CD4-positive, CD25-positive, alpha-beta regulatory T cell (primary cell): Measurements from ENCODE around the gene ACOT7. TPM values are rescaled to one million over a fixed set of nuclear protein-coding genes. Genes with fewer than 3 reads are reported as not detected.

ENCODE experiments used
- ATAC-seq, 2 donors: fragments of 150-1000 bp; cut with Tn5 transposase; one replicate each; pipeline ENCODE4 v1.10.0; 2021; ENCODE audit warnings: low read depth in 2 of 2, moderate number of reproducible peaks in 2 of 2, moderate library complexity in 1 of 2
- DNase-seq, 3 donors: peaks; one replicate each; pipeline versions ENCODE4 v3.0.0 to v3.0.0-alpha.2; 2012 to 2022; ENCODE audit warnings: mixed read lengths in 1 of 3
- H3K27ac ChIP-seq: one replicate; pipeline ENCODE4 v1.7.0; 2013; ENCODE audit warnings: mild to moderate bottlenecking, low read length; ENCODE audit not compliant: insufficient read depth, poor library complexity, severe bottlenecking
- H3K27me3 ChIP-seq: one replicate; pipeline ENCODE4 v1.7.0; 2013; ENCODE audit warnings: low read length; ENCODE audit not compliant: control insufficient read depth, insufficient read depth
- H3K36me3 ChIP-seq: one replicate; pipeline ENCODE4 v1.7.0; 2013; ENCODE audit warnings: mild to moderate bottlenecking, low read length, moderate library complexity; ENCODE audit not compliant: control insufficient read depth, insufficient read depth
- H3K4me1 ChIP-seq: 2 replicates; pipeline ENCODE4 v1.7.0; 2013; ENCODE audit warnings: mild to moderate bottlenecking, low read length; ENCODE audit not compliant: insufficient read depth, control insufficient read depth, poor library complexity, severe bottlenecking
- H3K4me3 ChIP-seq: one replicate; pipeline ENCODE4 v1.7.0; 2013; ENCODE audit warnings: low read depth, mild to moderate bottlenecking, low read length, moderate library complexity
- H3K9me3 ChIP-seq, 2 experiments: 1 replicate in 1 of 2; 2 replicates in 1 of 2; pipeline ENCODE4 v1.7.0; 2013; ENCODE audit warnings: low read length in 2 of 2, mild to moderate bottlenecking in 1 of 2, moderate library complexity in 1 of 2; ENCODE audit not compliant: control insufficient read depth in 2 of 2
- H3K27ac Mint-ChIP-seq, 3 donors: one replicate each; pipeline ENCODE4 v1.8.0; 2020 to 2022; ENCODE audit warnings: mild to moderate bottlenecking in 3 of 3, mixed read lengths in 3 of 3, moderate library complexity in 2 of 3
- H3K27me3 Mint-ChIP-seq: one replicate; pipeline ENCODE4 v1.8.0; 2022; ENCODE audit warnings: mild to moderate bottlenecking, mixed read lengths
- H3K36me3 Mint-ChIP-seq: one replicate; pipeline ENCODE4 v1.8.0; 2020; ENCODE audit warnings: mixed read lengths
- H3K4me1 Mint-ChIP-seq, 4 donors: one replicate each; pipeline ENCODE4 v1.8.0; 2020 to 2022; ENCODE audit warnings: mixed read lengths in 4 of 4, mild to moderate bottlenecking in 1 of 4
- H3K4me3 Mint-ChIP-seq, 4 donors: one replicate each; pipeline ENCODE4 v1.8.0; 2020 to 2022; ENCODE audit warnings: mild to moderate bottlenecking in 4 of 4, mixed read lengths in 4 of 4, moderate library complexity in 3 of 4
- H3K9me3 Mint-ChIP-seq, 7 donors: one replicate each; pipeline ENCODE4 v1.8.0; 2020 to 2022; ENCODE audit warnings: mixed read lengths in 7 of 7, mild to moderate bottlenecking in 3 of 7, moderate library complexity in 2 of 7
- polyA plus RNA-seq, 4 donors: library from polyadenylated mRNA; unstranded; fragments of 300-500 nt; fragmentation: Illumina TruSeq; gene quantifications; one replicate each; pipeline ENCODE4 v1.2.3, GENCODE V29; 2021
- total RNA-seq: library from RNA; stranded (reverse); gene quantifications from one replicate; pipeline ENCODE4 v1.2.3, GENCODE V29; 2022

The ACOT7 gene
- total and polyA plus RNA-seq, 5 donors from 2014 or later: 9.3 to 13.6 (median 9.8) TPM

GRCh38 chr1:6353955-6354658 is 39.5 kb downstream of the ACOT7 start:
- Histone ChIP-seq H3K27ac (no peak overlapping the region), H3K4me1 (peaks cover 13% of the 10 kb centered on the region), H3K27me3 (no peaks in the 10 kb centered on the region), H3K36me3 (no peaks in the 10 kb centered on the region), H3K9me3 (no peaks in the 10 kb centered on the region), H3K4me3 (no peak overlapping the region)
- peaks cover 0 to 25% (median 11%) of the 10 kb centered on the region in 4 donors for H3K4me1 Mint-ChIP-seq
- no peak for ATAC-seq
- no peaks in the 10 kb centered on the region for H3K9me3 Mint-ChIP-seq
- no peak overlapping the region for H3K27ac Mint-ChIP-seq
- no peak overlapping the region for H3K4me3 Mint-ChIP-seq
- DNase-seq: no peak
- H3K36me3 Mint-ChIP-seq: no peaks in the 10 kb centered on the region
- no peaks in the 10 kb centered on the region for H3K27me3 Mint-ChIP-seq

GRCh38 chr1:6353619-6353954 is 40.0 kb downstream of the ACOT7 start:
- H3K36me3 ChIP-seq: no peaks in the 10 kb centered on the region
- no peak for ATAC-seq
- no peaks in the 10 kb centered on the region for H3K36me3 Mint-ChIP-seq
- no peak overlapping the region for H3K27ac ChIP-seq
- no peak overlapping the region for H3K4me3 ChIP-seq
- no peak overlapping the region for H3K27ac Mint-ChIP-seq
- no peaks in the 10 kb centered on the region for H3K9me3 Mint-ChIP-seq
- no peak for DNase-seq
- H3K4me1 Mint-ChIP-seq: peaks cover 0 to 24% (median 12%) of the 10 kb centered on the region in 4 donors
- H3K27me3 Mint-ChIP-seq: no peaks in the 10 kb centered on the region
- no peaks in the 10 kb centered on the region for H3K27me3 ChIP-seq
- H3K9me3 ChIP-seq: no peaks in the 10 kb centered on the region
- H3K4me1 ChIP-seq: peaks cover 13% of the 10 kb centered on the region
- no peak overlapping the region for H3K4me3 Mint-ChIP-seq

- H3K4me3 ChIP-seq: no peak overlapping the region
- DNase-seq (no peak), ATAC-seq (no peak)
- Mint-ChIP-seq H3K27me3 (no peaks in the 10 kb centered on the region), H3K9me3 (no peaks in the 10 kb centered on the region), H3K4me1 (peaks cover 0 to 23% (median 13%) of the 10 kb centered on the region in 4 donors), H3K36me3 (no peaks in the 10 kb centered on the region), H3K27ac (no peak overlapping the region), H3K4me3 (no peak overlapping the region)
- no peaks in the 10 kb centered on the region for H3K36me3 ChIP-seq
- no peaks in the 10 kb centered on the region for H3K27me3 ChIP-seq
- H3K9me3 ChIP-seq: no peaks in the 10 kb centered on the region
- no peak overlapping the region for H3K27ac ChIP-seq
- peaks cover 15% of the 10 kb centered on the region for H3K4me1 ChIP-seq
Observed at GRCh38 chr1:6352138-6352563, 41.4 kb downstream of the ACOT7 start.

GRCh38 chr1:6351480-6352137 is 42.0 kb downstream of the ACOT7 start:
- ATAC-seq (no peak), DNase-seq (no peak)
- H3K27me3 ChIP-seq: no peaks in the 10 kb centered on the region
- Mint-ChIP-seq H3K36me3 (no peaks in the 10 kb centered on the region), H3K9me3 (no peaks in the 10 kb centered on the region), H3K27me3 (no peaks in the 10 kb centered on the region), H3K4me3 (no peak overlapping the region), H3K27ac (no peak overlapping the region), H3K4me1 (peaks cover 0 to 25% (median 13%) of the 10 kb centered on the region in 4 donors)
- H3K9me3 ChIP-seq: no peaks in the 10 kb centered on the region
- no peak overlapping the region for H3K27ac ChIP-seq
- H3K36me3 ChIP-seq: no peaks in the 10 kb centered on the region
- no peak overlapping the region for H3K4me3 ChIP-seq
- peaks cover 15% of the 10 kb centered on the region for H3K4me1 ChIP-seq

- Mint-ChIP-seq H3K9me3 (no peaks in the 10 kb centered on the region), H3K4me1 (peaks cover 0 to 27% (median 13%) of the 10 kb centered on the region in 4 donors), H3K27me3 (no peaks in the 10 kb centered on the region), H3K27ac (no peak overlapping the region), H3K36me3 (no peaks in the 10 kb centered on the region), H3K4me3 (peak overlapping the region in 1 of 4 donors; percentile 18)
- H3K9me3 ChIP-seq: no peaks in the 10 kb centered on the region
- H3K36me3 ChIP-seq: no peaks in the 10 kb centered on the region
- peaks cover 15% of the 10 kb centered on the region for H3K4me1 ChIP-seq
- no peaks in the 10 kb centered on the region for H3K27me3 ChIP-seq
- no peak overlapping the region for H3K27ac ChIP-seq
- ATAC-seq (no peak), DNase-seq (no peak)
- H3K4me3 ChIP-seq: no peak overlapping the region
Observed at GRCh38 chr1:6350416-6351088, 43.0 kb downstream of the ACOT7 start.

- Histone ChIP-seq H3K4me1 (peaks cover 15% of the 10 kb centered on the region), H3K9me3 (no peaks in the 10 kb centered on the region), H3K27ac (peak overlapping the region; percentile 72), H3K4me3 (no peak overlapping the region), H3K27me3 (no peaks in the 10 kb centered on the region), H3K36me3 (no peaks in the 10 kb centered on the region)
- H3K9me3 Mint-ChIP-seq: no peaks in the 10 kb centered on the region
- H3K27ac Mint-ChIP-seq: peak overlapping the region; percentile 20 to 95 (median 91)
- H3K4me3 Mint-ChIP-seq: peak overlapping the region in 2 of 4 donors; percentile 2 to 29
- ATAC-seq (no peak), DNase-seq (no peak)
- no peaks in the 10 kb centered on the region for H3K27me3 Mint-ChIP-seq
- H3K36me3 Mint-ChIP-seq: no peaks in the 10 kb centered on the region
- peaks cover 0 to 24% (median 10%) of the 10 kb centered on the region in 4 donors for H3K4me1 Mint-ChIP-seq
Observed at GRCh38 chr1:6349254-6349943, 44.2 kb downstream of the ACOT7 start.

- Histone ChIP-seq H3K27me3 (no peaks in the 10 kb centered on the region), H3K4me1 (peaks cover 15% of the 10 kb centered on the region), H3K36me3 (no peaks in the 10 kb centered on the region), H3K4me3 (peak overlapping the region; percentile 68), H3K27ac (peak overlapping the region; percentile 72), H3K9me3 (no peaks in the 10 kb centered on the region)
- H3K4me1 Mint-ChIP-seq: peaks cover 0 to 24% (median 10%) of the 10 kb centered on the region in 4 donors
- ATAC-seq (peak; percentile 83 to 85), DNase-seq (peak in 2 of 3 donors; percentile 59 to 79)
- H3K27me3 Mint-ChIP-seq: no peaks in the 10 kb centered on the region
- H3K9me3 Mint-ChIP-seq: no peaks in the 10 kb centered on the region
- H3K4me3 Mint-ChIP-seq: peak overlapping the region; percentile 0 to 85 (median 68)
- H3K36me3 Mint-ChIP-seq: no peaks in the 10 kb centered on the region
- peak overlapping the region; percentile 89 to 95 (median 91) for H3K27ac Mint-ChIP-seq
Observed at GRCh38 chr1:6348511-6349191, 44.9 kb downstream of the ACOT7 start.
